Kidney (tissue), 14 donors: ENCODE results near the gene ESPNL. TPM values are rescaled to one million over a fixed set of nuclear protein-coding genes. Genes with fewer than 3 reads are reported as not detected.
A peak's percentile ranks its signal among the peaks of the same experiment; 100 is the strongest.

ENCODE experiments used
- DNase-seq, 5 donors: peaks; one replicate each; pipeline ENCODE4 v3.0.0-alpha.2; 2013 to 2020
- FAIRE-seq: peaks from 2 replicates; lab custom pipeline; 2012; peaks lifted over from hg19 to GRCh38; lab: Jason Lieb, UNC
- H3K27ac ChIP-seq, 2 donors: one replicate each; pipeline ENCODE4 v1.7.0; 2013; ENCODE audit warnings: low read depth in 2 of 2, low read length in 2 of 2, inconsistent platforms in 1 of 2
- H3K27me3 ChIP-seq: one replicate; pipeline ENCODE4 v1.7.1; 2013; ENCODE audit warnings: low read length, inconsistent platforms; ENCODE audit not compliant: control insufficient read depth, insufficient read depth
- H3K36me3 ChIP-seq, 3 donors: one replicate each; pipeline versions ENCODE4 v1.7.0 to v1.7.1; 2013; ENCODE audit warnings: low read length in 3 of 3, control low read depth in 1 of 3, inconsistent platforms in 1 of 3; ENCODE audit not compliant: insufficient read depth in 3 of 3, control insufficient read depth in 2 of 3
- H3K4me1 ChIP-seq, 3 donors: one replicate each; pipeline versions ENCODE4 v1.7.0 to v1.7.1; 2013; ENCODE audit warnings: low read length in 3 of 3, inconsistent platforms in 1 of 3, low read depth in 1 of 3; ENCODE audit not compliant: control insufficient read depth in 2 of 3, insufficient read depth in 2 of 3
- H3K4me3 ChIP-seq, 3 donors: one replicate each; pipeline versions ENCODE4 v1.7.0 to v1.8.1; 2013; ENCODE audit warnings: low read length in 3 of 3, control low read depth in 1 of 3, inconsistent platforms in 1 of 3
- H3K9ac ChIP-seq, 3 donors: one replicate each; pipeline versions ENCODE4 v1.7.0 to v1.7.1; 2013; ENCODE audit warnings: low read length in 3 of 3, control low read depth in 1 of 3, inconsistent platforms in 1 of 3
- H3K9me3 ChIP-seq, 3 donors: one replicate each; pipeline versions ENCODE4 v1.7.0 to v1.7.1; 2013; ENCODE audit warnings: low read length in 3 of 3, control low read depth in 1 of 3, inconsistent platforms in 1 of 3; ENCODE audit not compliant: control insufficient read depth in 2 of 3, insufficient read depth in 1 of 3
- intact Hi-C: fragments of 100-400 bp; cut with DNase I; formaldehyde crosslinking; loops from one replicate; pipeline ENCODE4 v1.11.1; 2022
- polyA plus RNA-seq: library from polyadenylated mRNA; stranded (reverse); fragments of 350-450 nt; fragmentation: Illumina TruSeq; extraction: RNeasy Lipid Tissue Mini Kit (QIAGEN cat#74804); gene quantifications from one replicate; pipeline ENCODE4 v1.2.3, GENCODE V29; 2014; ENCODE audit warnings: low read depth, low replicate concordance; ENCODE audit not compliant: insufficient read depth
- total RNA-seq: library from RNA; stranded (reverse); fragmentation: NEBNext Ultra II Directional; extraction: Animal tissue kit (Norgen Biotek cat#: 25700); gene quantifications from one replicate; pipeline ENCODE4 v1.2.1, GENCODE V29; 2021
- TF ChIP-seq, protein P1 (sequence below): IDR thresholded peaks from 3 replicates; pipeline ENCODE4 v1.5.1; 2012; ENCODE audit warnings: mild to moderate bottlenecking, moderate library complexity, borderline replicate concordance; ENCODE audit not compliant: insufficient read depth; ENCODE audit errors: extremely low read depth
- donor health status: control.
- donor health status: control.
- donor health status: control.
- donor health status: control.
- donor health status: control.
- donor health status: DM: yes; HTN: yes; CAD: no.
- donor health status: Normal renal cell carcinoma (clear cell type).

The ESPNL gene
- total and polyA plus RNA-seq, 2 donors from 2014 or later: 0.28 to 2.7 TPM

DNA sequence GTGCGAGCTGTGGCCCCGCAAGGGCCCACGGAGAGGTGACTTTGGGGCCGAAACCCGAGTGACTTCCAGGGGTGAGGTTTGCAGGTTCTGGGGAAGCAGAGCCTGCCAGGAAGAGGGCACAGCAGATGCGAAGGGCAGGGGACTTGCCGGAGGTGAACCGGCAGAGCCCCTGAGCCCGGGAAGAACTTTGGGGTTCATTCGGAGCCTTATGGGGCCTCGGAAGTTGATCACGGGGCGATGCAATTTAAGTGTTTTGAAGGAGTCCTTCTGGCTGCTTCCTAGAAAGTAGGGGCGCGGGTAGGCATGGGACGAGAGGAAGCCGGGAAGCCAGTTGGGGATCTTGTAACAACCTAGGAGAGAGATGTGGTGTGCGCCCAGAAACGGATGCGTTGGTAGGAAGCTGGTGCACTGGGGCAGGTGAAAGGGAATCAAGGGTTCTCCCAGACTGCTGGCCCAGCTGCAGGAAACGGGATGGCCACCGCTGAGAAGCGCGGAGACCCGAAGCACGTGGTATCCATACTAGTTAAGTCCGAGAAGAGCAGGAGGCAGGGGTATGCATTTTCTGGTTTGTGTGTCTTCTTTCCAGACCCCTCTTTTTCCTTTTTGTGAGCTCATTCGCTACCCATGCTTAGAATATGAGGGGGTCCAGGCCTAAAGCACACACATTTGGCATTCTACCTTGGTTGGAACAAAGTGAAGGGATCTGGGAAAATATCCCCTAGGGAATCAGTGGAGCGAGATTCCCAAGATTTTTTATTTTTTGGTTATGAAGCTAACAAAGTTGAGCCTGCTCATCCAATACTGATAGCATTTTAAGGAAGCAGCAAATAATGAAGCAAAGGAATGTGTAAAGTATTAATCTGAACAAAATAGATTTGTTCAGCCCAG is 38.6 kb upstream of the ESPNL start:
- H3K4me1 ChIP-seq: peaks cover 0 to 16% (median 15%) of the 10 kb centered on the region in 3 donors
- H3K27me3 ChIP-seq: no peaks in the 10 kb centered on the region
- no peak for FAIRE-seq
- no peaks in the 10 kb centered on the region for H3K36me3 ChIP-seq
- peak; percentile 40 to 84 (median 62) for DNase-seq
- peak overlapping the region; percentile 26 to 86 (median 73) for H3K9ac ChIP-seq
- intact Hi-C loops: no loop called here
- TF ChIP-seq, protein P1, sequence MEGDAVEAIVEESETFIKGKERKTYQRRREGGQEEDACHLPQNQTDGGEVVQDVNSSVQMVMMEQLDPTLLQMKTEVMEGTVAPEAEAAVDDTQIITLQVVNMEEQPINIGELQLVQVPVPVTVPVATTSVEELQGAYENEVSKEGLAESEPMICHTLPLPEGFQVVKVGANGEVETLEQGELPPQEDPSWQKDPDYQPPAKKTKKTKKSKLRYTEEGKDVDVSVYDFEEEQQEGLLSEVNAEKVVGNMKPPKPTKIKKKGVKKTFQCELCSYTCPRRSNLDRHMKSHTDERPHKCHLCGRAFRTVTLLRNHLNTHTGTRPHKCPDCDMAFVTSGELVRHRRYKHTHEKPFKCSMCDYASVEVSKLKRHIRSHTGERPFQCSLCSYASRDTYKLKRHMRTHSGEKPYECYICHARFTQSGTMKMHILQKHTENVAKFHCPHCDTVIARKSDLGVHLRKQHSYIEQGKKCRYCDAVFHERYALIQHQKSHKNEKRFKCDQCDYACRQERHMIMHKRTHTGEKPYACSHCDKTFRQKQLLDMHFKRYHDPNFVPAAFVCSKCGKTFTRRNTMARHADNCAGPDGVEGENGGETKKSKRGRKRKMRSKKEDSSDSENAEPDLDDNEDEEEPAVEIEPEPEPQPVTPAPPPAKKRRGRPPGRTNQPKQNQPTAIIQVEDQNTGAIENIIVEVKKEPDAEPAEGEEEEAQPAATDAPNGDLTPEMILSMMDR: no peak
- peak overlapping the region; percentile 24 to 59 for H3K27ac ChIP-seq
- H3K9me3 ChIP-seq: no peaks in the 10 kb centered on the region
- H3K4me3 ChIP-seq: peak overlapping the region; percentile 30 to 89 (median 70)

DNA sequence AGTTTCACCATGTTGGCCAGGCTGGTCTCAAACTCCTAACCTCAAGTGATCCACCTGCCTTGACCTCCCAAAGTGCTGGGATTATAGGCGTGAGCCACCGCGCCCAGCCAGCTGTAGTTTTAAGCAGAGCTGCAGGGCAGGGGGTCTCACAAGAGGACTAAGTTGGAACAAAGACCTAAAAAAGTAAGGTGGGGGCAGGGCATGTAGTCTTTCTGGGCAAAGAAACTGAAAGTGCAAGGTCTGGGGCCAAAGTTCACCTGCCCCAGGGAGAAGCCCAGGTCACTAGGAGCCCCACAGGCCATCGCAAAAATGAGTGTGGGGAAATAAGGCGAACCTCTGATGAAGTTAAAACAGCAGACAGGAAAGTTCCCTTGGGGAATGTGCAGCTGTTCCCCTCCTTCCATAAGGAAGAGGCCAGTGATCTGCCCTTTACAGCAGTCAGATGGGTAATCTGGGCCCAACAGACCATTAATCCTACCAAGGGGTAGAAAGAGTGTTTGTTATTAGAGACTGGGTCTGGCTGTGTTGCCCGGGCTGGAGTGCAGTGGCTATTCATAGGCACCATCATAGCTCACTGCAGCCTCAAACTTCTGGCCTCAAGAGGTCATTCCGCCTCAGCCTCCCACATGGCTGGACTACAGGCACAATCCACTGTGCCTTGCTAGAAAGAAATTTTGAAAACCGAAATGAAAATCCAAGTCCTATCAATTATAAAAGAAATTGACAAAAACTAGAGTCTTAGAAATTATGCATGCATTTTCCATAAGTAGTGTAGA is 36.5 kb upstream of the ESPNL start:
- no peak overlapping the region for H3K4me3 ChIP-seq
- peak overlapping the region; percentile 17 to 38 for H3K27ac ChIP-seq
- TF ChIP-seq, protein P1: no peak
- H3K27me3 ChIP-seq: no peaks in the 10 kb centered on the region
- FAIRE-seq: no peak
- intact Hi-C loops: no loop called here
- H3K9ac ChIP-seq: no peak overlapping the region
- no peaks in the 10 kb centered on the region for H3K9me3 ChIP-seq
- H3K36me3 ChIP-seq: no peaks in the 10 kb centered on the region
- H3K4me1 ChIP-seq: peaks cover 0 to 16% (median 15%) of the 10 kb centered on the region in 3 donors
- no peak for DNase-seq

DNA sequence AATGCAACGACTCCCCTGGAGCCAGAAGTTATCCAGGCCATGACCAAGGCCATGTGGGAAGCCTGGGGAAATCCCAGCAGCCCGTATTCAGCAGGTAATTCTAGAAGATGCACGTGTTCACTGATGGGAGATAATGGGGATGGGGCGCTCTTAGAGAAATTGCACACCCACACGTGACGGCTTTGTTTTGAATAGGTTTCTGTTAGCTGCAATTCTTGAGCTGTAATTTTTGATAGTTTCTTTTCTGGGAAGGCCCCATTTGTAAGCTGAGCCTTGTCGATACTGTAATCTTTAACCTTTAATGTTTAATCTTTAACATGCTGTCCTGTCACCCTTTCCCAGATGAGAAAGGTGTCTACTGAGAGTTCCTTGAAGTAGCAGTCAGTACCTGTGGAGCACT is 35.8 kb upstream of the ESPNL start:
- no peak overlapping the region for H3K9ac ChIP-seq
- no peak overlapping the region for H3K27ac ChIP-seq
- FAIRE-seq (no peak), DNase-seq (peak in 2 of 5 donors; percentile 16 to 49)
- no peaks in the 10 kb centered on the region for H3K9me3 ChIP-seq
- no peaks in the 10 kb centered on the region for H3K36me3 ChIP-seq
- TF ChIP-seq, protein P1: no peak
- intact Hi-C loops: no loop called here
- H3K4me1 ChIP-seq: peaks cover 0 to 18% (median 16%) of the 10 kb centered on the region in 3 donors
- peak overlapping the region in 1 of 3 donors; percentile 10 for H3K4me3 ChIP-seq
- no peaks in the 10 kb centered on the region for H3K27me3 ChIP-seq
